HepG2 (cell line): ENCODE data around the gene QSOX1. TPM values are rescaled to one million over a fixed set of nuclear protein-coding genes. Genes with fewer than 3 reads are reported as not detected.

Experiments
- GTF2F1 ChIP-seq: fragments of 150-350 bp; IDR thresholded peaks from 2 replicates; pipeline ENCODE4 v1.6.1; 2014; ENCODE audit warnings: low read length
- HHEX ChIP-seq: IDR thresholded peaks from 2 replicates; pipeline ENCODE4 v1.6.1; 2016; ENCODE audit warnings: control low read depth
- HNF1A ChIP-seq, 2 experiments: sonication (generic) in 1 of 2; formaldehyde crosslinking in 1 of 2; IDR thresholded peaks; 2 replicates each; pipeline versions ENCODE4 v1.4.0 to v1.6.1; 2016 to 2020; ENCODE audit warnings: borderline replicate concordance in 1 of 2, low read depth in 1 of 2, mild to moderate bottlenecking in 1 of 2, missing genetic modification reagents in 1 of 2
- HNRNPLL ChIP-seq: fragments of 200-400 bp; formaldehyde crosslinking; IDR thresholded peaks from 2 replicates; pipeline ENCODE4 v1.6.1; 2017; ENCODE audit warnings: mild to moderate bottlenecking, low read depth, low read length; ENCODE audit not compliant: poor library complexity, severe bottlenecking
- LCORL ChIP-seq, 2 experiments: fragments of 450-650 bp in 1 of 2; sonication (generic) in 1 of 2; formaldehyde crosslinking in 1 of 2; IDR thresholded peaks; 2 replicates each; pipeline versions ENCODE4 v1.5.0 to v1.6.1; 2017 to 2020; ENCODE audit warnings: antibody characterized with exemption in 1 of 2, missing genetic modification reagents in 1 of 2
- MIXL1 ChIP-seq: IDR thresholded peaks from 2 replicates; pipeline ENCODE4 v1.6.1; 2016
- MTA3 ChIP-seq: sonication (generic); formaldehyde crosslinking; IDR thresholded peaks from 2 replicates; pipeline ENCODE4 v1.4.0; 2020; ENCODE audit warnings: missing genetic modification reagents
- PLRG1 ChIP-seq: fragments of 450-650 bp; conservative IDR thresholded peaks from 2 replicates; pipeline ENCODE4 v1.6.1; 2016
- RAD21 ChIP-seq: fragments of 450-650 bp; formaldehyde crosslinking; IDR thresholded peaks from 2 replicates; pipeline ENCODE4 v1.5.0; 2020; ENCODE audit warnings: mild to moderate bottlenecking
- ZHX1 ChIP-seq: sonication (generic); formaldehyde crosslinking; IDR thresholded peaks from 2 replicates; pipeline ENCODE4 v1.8.1; 2022; ENCODE audit warnings: low read depth, mild to moderate bottlenecking, missing genetic modification reagents
- ZKSCAN5 ChIP-seq: sonication (generic); formaldehyde crosslinking; IDR thresholded peaks from 2 replicates; pipeline ENCODE4 v1.5.1; 2020; ENCODE audit warnings: mild to moderate bottlenecking, missing genetic modification reagents
- ZKSCAN8 ChIP-seq: IDR thresholded peaks from 2 replicates; pipeline ENCODE4 v1.6.1; 2016; ENCODE audit warnings: borderline replicate concordance, missing genetic modification reagents, missing compliant biosample characterization
- ZMYM2 ChIP-seq: sonication (generic); formaldehyde crosslinking; IDR thresholded peaks from 2 replicates; pipeline ENCODE4 v1.8.0; 2022; ENCODE audit warnings: mild to moderate bottlenecking, missing genetic modification reagents
- ZNF253 ChIP-seq: sonication (generic); formaldehyde crosslinking; IDR thresholded peaks from 2 replicates; pipeline ENCODE4 v1.8.0; 2022; ENCODE audit warnings: mild to moderate bottlenecking, missing genetic modification reagents, borderline replicate concordance
- ZNF446 ChIP-seq: sonication (generic); formaldehyde crosslinking; IDR thresholded peaks from 2 replicates; pipeline ENCODE4 v1.5.0; 2020; ENCODE audit warnings: mild to moderate bottlenecking, missing genetic modification reagents
- ZNF550 ChIP-seq: sonication (generic); formaldehyde crosslinking; IDR thresholded peaks from 2 replicates; pipeline ENCODE4 v1.4.0; 2020; ENCODE audit warnings: mild to moderate bottlenecking, missing genetic modification reagents, borderline replicate concordance
- ZNF574 ChIP-seq: sonication (generic); formaldehyde crosslinking; IDR thresholded peaks from 2 replicates; pipeline ENCODE4 v1.4.0; 2020; ENCODE audit warnings: missing genetic modification reagents
- ZNF772 ChIP-seq: sonication (generic); formaldehyde crosslinking; IDR thresholded peaks from 2 replicates; pipeline ENCODE4 v1.5.0; 2020; ENCODE audit warnings: mild to moderate bottlenecking, missing genetic modification reagents
- ZNF776 ChIP-seq: sonication (generic); formaldehyde crosslinking; IDR thresholded peaks from 2 replicates; pipeline ENCODE4 v1.4.0; 2020; ENCODE audit warnings: mild to moderate bottlenecking, missing genetic modification reagents
- polyA plus RNA-seq, 8 experiments: library from polyadenylated mRNA; depleted of rRNA in 3 of 8; stranded (reverse) in 7 of 8; unstranded in 1 of 8; fragments of >200 nt; fragmentation: Illumina TruSeq in 4 of 8; extraction: Trizol in 4 of 8; gene quantifications; 2 replicates each; pipeline versions ENCODE4 v1.2.1 to v1.2.3, GENCODE V29; 2011 to 2016; ENCODE audit warnings: low read depth in 4 of 8, missing spikeins in 1 of 8, mixed read lengths in 1 of 8; ENCODE audit not compliant: insufficient read depth in 1 of 8
- total RNA-seq, 5 experiments: library from RNA; depleted of rRNA; stranded (reverse); fragments of >200 nt; fragmentation: Illumina TruSeq; extraction: Trizol; gene quantifications; 2 replicates each; pipeline ENCODE4 v1.2.3, GENCODE V29; 2016; ENCODE audit warnings: low read depth in 1 of 5

QSOX1 gene
- total and polyA plus RNA-seq, 2 of the 13 experiments (the other 11 are each of a cell fraction or from before 2014, with no cell fraction given): 6.8 to 40.2 TPM

GRCh38 chr1:180116964-180117763 is 37.5 kb upstream of the QSOX1 start (continued):
- TF ChIP-seq ZNF574 (CRISPR knock-in tag): peak; percentile 50; the same call in 1 of the 2 replicates
- TF ChIP-seq HHEX (CRISPR knock-in tag): no peak
- no peak for TF ChIP-seq HNRNPLL
- no peak for TF ChIP-seq GTF2F1
- TF ChIP-seq MIXL1: peak; percentile 73; the same call in 1 of the 2 replicates
- peak; percentile 85 for TF ChIP-seq ZNF772 (CRISPR knock-in tag)
- TF ChIP-seq MTA3 (CRISPR knock-in tag): no peak
- TF ChIP-seq ZNF446 (CRISPR knock-in tag): no peak
- TF ChIP-seq ZNF776: 0 out of 2 replicates have a peak, but pooled peaks have one; percentile 36
- peak; percentile 72; the same call in 1 of the 2 replicates for TF ChIP-seq ZKSCAN5 (CRISPR knock-in tag)
- TF ChIP-seq ZHX1 (CRISPR knock-in tag): 0 out of 2 replicates have a peak, but pooled peaks have one; percentile 52
- no peak for TF ChIP-seq LCORL (IDR thresholded peaks at IDR 0.05)
- peak; percentile 89 for TF ChIP-seq LCORL (CRISPR knock-in tag; IDR thresholded peaks at IDR 0.05)
- 0 out of 2 replicates have a peak, but pooled peaks have one; percentile 73 for TF ChIP-seq ZMYM2 (CRISPR knock-in tag)
- peak; percentile 86; the same call in 1 of the 2 replicates for TF ChIP-seq ZKSCAN8 (CRISPR knock-in tag)
- no peak for TF ChIP-seq HNF1A (IDR thresholded peaks at IDR 0.05; ENCODE audit: low read depth)
- TF ChIP-seq HNF1A (CRISPR knock-in tag; IDR thresholded peaks at IDR 0.05; ENCODE audit: borderline replicate concordance): peak; percentile 52; the same call in 1 of the 2 replicates
- 0 out of 2 replicates have a peak, but pooled peaks have one; percentile 16 for TF ChIP-seq RAD21 (CRISPR knock-in tag)
- 0 out of 2 replicates have a peak, but pooled peaks have one; percentile 23 for TF ChIP-seq ZNF253 (CRISPR knock-in tag)
- no peak for TF ChIP-seq PLRG1
- 0 out of 2 replicates have a peak, but pooled peaks have one; percentile 33 for TF ChIP-seq ZNF550 (CRISPR knock-in tag)
